HL-60 (cell line): ENCODE measurements around the gene JMJD7.

Source experiments
- DNase-seq, 2 experiments: peaks; one replicate each; pipeline ENCODE4 v3.0.0-alpha.2; 2010 to 2020; ENCODE audit warnings: low read depth in 1 of 2, low spot score in 1 of 2
- H3K27ac ChIP-seq: fragments of 250-450 bp; sonication (Bioruptor Pico); replicated peaks from 2 replicates; pipeline ENCODE4 v1.5.1; 2020; ENCODE audit warnings: mild to moderate bottlenecking, moderate library complexity
- H3K27me3 ChIP-seq: fragments of 250-450 bp; sonication (Bioruptor Pico); 2 replicates; pipeline ENCODE4 v1.5.1; 2021; ENCODE audit warnings: mild to moderate bottlenecking, moderate library complexity; ENCODE audit not compliant: insufficient read depth, poor library complexity, severe bottlenecking
- H3K4me3 ChIP-seq: replicated peaks from 2 replicates; pipeline ENCODE4 v1.5.1; 2011; ENCODE audit warnings: mild to moderate bottlenecking, control low read depth, low read length; ENCODE audit not compliant: insufficient read depth
- GABPA ChIP-seq: IDR thresholded peaks from 2 replicates; pipeline ENCODE4 v1.6.1; 2012; ENCODE audit warnings: low read depth
- POLR2AphosphoS5 ChIP-seq: IDR thresholded peaks from 2 replicates; pipeline ENCODE4 v1.6.1; 2012; ENCODE audit warnings: low read depth
- SPI1 ChIP-seq: IDR thresholded peaks from 2 replicates; pipeline ENCODE4 v1.6.1; 2012; ENCODE audit warnings: low read depth, mild to moderate bottlenecking, borderline replicate concordance
- TF ChIP-seq, protein P1 (sequence below): IDR thresholded peaks from 2 replicates; pipeline ENCODE4 v1.6.1; 2012; ENCODE audit warnings: low read depth; ENCODE audit not compliant: insufficient replicate concordance
- TF ChIP-seq, protein P2 (sequence below): IDR thresholded peaks from one replicate; pipeline ENCODE4 v1.5.1; 2011; ENCODE audit warnings: low read length, control low read depth, inconsistent platforms; ENCODE audit not compliant: insufficient read depth

The JMJD7 gene

DNA sequence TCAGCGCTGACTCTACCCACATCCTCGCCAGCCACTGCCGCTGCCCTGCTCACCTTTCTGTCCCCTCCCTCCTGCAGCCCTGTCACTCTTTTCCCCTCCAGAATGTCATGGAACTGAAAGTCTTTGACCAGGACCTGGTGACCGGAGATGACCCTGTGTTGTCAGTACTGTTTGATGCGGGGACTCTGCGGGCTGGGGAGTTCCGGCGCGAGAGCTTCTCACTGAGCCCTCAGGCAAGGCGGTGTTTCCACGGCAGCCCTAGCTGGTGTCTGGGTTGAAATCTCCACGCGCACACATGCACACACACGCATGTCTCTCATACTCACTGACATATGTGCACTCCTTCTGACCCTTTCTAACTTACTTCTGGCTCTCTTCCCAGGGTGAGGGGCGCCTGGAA is 12.8 kb downstream of the JMJD7 start:
- DNase-seq: no peak
- H3K27ac ChIP-seq: no peak overlapping the region
- TF ChIP-seq, protein P1, sequence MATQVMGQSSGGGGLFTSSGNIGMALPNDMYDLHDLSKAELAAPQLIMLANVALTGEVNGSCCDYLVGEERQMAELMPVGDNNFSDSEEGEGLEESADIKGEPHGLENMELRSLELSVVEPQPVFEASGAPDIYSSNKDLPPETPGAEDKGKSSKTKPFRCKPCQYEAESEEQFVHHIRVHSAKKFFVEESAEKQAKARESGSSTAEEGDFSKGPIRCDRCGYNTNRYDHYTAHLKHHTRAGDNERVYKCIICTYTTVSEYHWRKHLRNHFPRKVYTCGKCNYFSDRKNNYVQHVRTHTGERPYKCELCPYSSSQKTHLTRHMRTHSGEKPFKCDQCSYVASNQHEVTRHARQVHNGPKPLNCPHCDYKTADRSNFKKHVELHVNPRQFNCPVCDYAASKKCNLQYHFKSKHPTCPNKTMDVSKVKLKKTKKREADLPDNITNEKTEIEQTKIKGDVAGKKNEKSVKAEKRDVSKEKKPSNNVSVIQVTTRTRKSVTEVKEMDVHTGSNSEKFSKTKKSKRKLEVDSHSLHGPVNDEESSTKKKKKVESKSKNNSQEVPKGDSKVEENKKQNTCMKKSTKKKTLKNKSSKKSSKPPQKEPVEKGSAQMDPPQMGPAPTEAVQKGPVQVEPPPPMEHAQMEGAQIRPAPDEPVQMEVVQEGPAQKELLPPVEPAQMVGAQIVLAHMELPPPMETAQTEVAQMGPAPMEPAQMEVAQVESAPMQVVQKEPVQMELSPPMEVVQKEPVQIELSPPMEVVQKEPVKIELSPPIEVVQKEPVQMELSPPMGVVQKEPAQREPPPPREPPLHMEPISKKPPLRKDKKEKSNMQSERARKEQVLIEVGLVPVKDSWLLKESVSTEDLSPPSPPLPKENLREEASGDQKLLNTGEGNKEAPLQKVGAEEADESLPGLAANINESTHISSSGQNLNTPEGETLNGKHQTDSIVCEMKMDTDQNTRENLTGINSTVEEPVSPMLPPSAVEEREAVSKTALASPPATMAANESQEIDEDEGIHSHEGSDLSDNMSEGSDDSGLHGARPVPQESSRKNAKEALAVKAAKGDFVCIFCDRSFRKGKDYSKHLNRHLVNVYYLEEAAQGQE: no peak
- TF ChIP-seq SPI1 (no peak), POLR2AphosphoS5 (no peak), GABPA (no peak)
- TF ChIP-seq, protein P2, sequence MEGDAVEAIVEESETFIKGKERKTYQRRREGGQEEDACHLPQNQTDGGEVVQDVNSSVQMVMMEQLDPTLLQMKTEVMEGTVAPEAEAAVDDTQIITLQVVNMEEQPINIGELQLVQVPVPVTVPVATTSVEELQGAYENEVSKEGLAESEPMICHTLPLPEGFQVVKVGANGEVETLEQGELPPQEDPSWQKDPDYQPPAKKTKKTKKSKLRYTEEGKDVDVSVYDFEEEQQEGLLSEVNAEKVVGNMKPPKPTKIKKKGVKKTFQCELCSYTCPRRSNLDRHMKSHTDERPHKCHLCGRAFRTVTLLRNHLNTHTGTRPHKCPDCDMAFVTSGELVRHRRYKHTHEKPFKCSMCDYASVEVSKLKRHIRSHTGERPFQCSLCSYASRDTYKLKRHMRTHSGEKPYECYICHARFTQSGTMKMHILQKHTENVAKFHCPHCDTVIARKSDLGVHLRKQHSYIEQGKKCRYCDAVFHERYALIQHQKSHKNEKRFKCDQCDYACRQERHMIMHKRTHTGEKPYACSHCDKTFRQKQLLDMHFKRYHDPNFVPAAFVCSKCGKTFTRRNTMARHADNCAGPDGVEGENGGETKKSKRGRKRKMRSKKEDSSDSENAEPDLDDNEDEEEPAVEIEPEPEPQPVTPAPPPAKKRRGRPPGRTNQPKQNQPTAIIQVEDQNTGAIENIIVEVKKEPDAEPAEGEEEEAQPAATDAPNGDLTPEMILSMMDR: no peak
- H3K4me3 ChIP-seq: no peak overlapping the region
- H3K27me3 ChIP-seq: no peaks in the 10 kb centered on the region

DNA sequence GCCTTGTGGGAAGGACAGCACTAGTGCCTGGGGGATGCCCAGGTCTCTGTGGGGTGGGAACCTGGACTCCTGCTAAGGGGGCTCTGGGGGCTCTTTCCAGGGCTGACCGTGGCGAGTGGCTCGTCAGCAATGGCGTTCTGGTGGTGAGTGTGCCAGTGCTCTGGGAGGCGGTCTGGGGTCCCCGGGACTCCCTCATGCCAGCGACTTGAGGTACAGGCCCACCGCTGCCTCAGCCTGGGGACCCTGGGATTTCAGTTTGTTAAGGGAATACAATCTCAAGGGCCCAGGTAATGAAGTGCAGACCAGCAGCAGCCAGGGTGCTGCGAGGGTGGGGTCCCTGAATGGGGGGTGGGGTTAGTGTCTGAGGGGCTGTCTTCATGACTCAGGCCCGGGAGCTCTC is 13.2 kb downstream of the JMJD7 start:
- Histone ChIP-seq H3K4me3 (no peak overlapping the region), H3K27ac (no peak overlapping the region), H3K27me3 (no peaks in the 10 kb centered on the region)
- no peak for DNase-seq
- TF ChIP-seq GABPA (no peak), POLR2AphosphoS5 (no peak)
- TF ChIP-seq, protein P1: no peak
- TF ChIP-seq, protein P2: no peak

DNA sequence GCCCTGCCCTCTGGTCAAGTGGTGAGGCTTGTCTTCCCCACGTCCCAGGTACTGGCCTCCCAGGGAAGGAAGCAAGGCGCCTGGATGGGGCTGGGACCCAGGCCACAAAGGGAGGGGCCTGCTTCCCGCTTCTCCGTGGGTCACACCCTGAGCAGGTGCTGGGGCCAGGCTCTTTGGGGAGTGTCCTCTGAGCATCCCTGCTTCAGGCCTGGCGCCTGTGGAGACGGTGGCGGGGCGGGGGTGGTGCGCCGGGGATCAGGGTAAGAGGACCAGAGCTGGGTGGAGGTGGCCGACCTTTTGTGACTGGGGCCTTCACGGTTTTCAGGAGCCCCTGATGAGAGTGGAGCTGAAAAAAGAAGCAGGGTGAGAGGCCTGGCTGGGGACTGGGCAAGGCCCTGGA is 14.3 kb downstream of the JMJD7 start:
- Histone ChIP-seq H3K27ac (no peak overlapping the region), H3K4me3 (no peak overlapping the region), H3K27me3 (no peaks in the 10 kb centered on the region)
- no peak for TF ChIP-seq GABPA
- TF ChIP-seq POLR2AphosphoS5: no peak
- TF ChIP-seq, protein P1: no peak
- DNase-seq: no peak

DNA sequence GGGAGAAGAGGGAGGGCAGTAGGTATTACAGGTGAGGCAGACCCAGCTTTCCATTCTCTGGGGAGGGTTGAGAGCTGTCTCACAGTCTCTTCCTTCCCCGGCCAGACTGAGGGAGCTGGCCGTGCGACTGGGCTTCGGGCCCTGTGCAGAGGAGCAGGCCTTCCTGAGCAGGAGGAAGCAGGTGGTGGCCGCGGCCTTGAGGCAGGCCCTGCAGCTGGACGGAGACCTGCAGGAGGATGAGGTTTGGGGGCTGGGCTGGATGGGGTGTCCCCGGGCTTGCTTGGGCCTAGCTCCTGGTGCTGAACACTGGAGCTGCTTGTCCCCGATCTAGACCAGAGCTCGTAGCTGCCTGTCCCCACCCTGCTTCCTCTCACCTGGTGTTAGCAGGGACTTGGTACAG is 15.7 kb downstream of the JMJD7 start:
- no peak for TF ChIP-seq GABPA
- no peak for TF ChIP-seq SPI1
- TF ChIP-seq, protein P1: no peak
- DNase-seq: no peak
- no peak overlapping the region for H3K27ac ChIP-seq
- no peak overlapping the region for H3K4me3 ChIP-seq
- H3K27me3 ChIP-seq: no peaks in the 10 kb centered on the region
